HepG2 (cell line): ENCODE data around the gene TVP23A. TPM values are rescaled to one million over a fixed set of nuclear protein-coding genes. Genes with fewer than 3 reads are reported as not detected.

Experiments
- BHLHE40 ChIP-seq: IDR thresholded peaks from 2 replicates; pipeline ENCODE4 v1.6.1; 2011; ENCODE audit warnings: low read length, improper control_type of control experiment
- HOXA9 ChIP-seq: sonication (generic); formaldehyde crosslinking; IDR thresholded peaks from 2 replicates; pipeline ENCODE4 v1.8.1; 2022; ENCODE audit warnings: missing genetic modification reagents, mild to moderate bottlenecking, moderate library complexity, borderline replicate concordance
- IRX3 ChIP-seq: sonication (generic); formaldehyde crosslinking; IDR thresholded peaks from 2 replicates; pipeline ENCODE4 v1.8.1; 2023; ENCODE audit warnings: mild to moderate bottlenecking, low read depth, missing genetic modification reagents, borderline replicate concordance
- MED1 ChIP-seq: sonication (generic); formaldehyde crosslinking; IDR thresholded peaks from 2 replicates; pipeline ENCODE4 v1.4.0; 2020; ENCODE audit warnings: missing genetic modification reagents
- PHB2 ChIP-seq: fragments of 450-650 bp; IDR thresholded peaks from 2 replicates; pipeline ENCODE4 v1.6.1; 2018; ENCODE audit not compliant: partially characterized antibody
- PHF20 ChIP-seq: sonication (generic); formaldehyde crosslinking; IDR thresholded peaks from 2 replicates; pipeline ENCODE4 v1.5.0; 2020; ENCODE audit warnings: mild to moderate bottlenecking, missing genetic modification reagents
- PREB ChIP-seq: sonication (generic); formaldehyde crosslinking; IDR thresholded peaks from 2 replicates; pipeline ENCODE4 v1.4.0; 2020; ENCODE audit warnings: missing genetic modification reagents
- SNRNP70 ChIP-seq: fragments of 200-400 bp; formaldehyde crosslinking; IDR thresholded peaks from 2 replicates; pipeline ENCODE4 v1.6.1; 2017; ENCODE audit warnings: mild to moderate bottlenecking, low read depth, low read length, moderate library complexity
- ZNF235 ChIP-seq: sonication (generic); formaldehyde crosslinking; IDR thresholded peaks from 2 replicates; pipeline ENCODE4 v1.8.1; 2023; ENCODE audit warnings: mild to moderate bottlenecking, missing genetic modification reagents, borderline replicate concordance
- ZNF598 ChIP-seq: sonication (generic); formaldehyde crosslinking; IDR thresholded peaks from 2 replicates; pipeline ENCODE4 v1.5.1; 2020; ENCODE audit warnings: mild to moderate bottlenecking, missing genetic modification reagents, borderline replicate concordance
- ZNF776 ChIP-seq: sonication (generic); formaldehyde crosslinking; IDR thresholded peaks from 2 replicates; pipeline ENCODE4 v1.4.0; 2020; ENCODE audit warnings: mild to moderate bottlenecking, missing genetic modification reagents
- polyA plus RNA-seq, 8 experiments: library from polyadenylated mRNA; depleted of rRNA in 3 of 8; stranded (reverse) in 7 of 8; unstranded in 1 of 8; fragments of >200 nt; fragmentation: Illumina TruSeq in 4 of 8; extraction: Trizol in 4 of 8; gene quantifications; 2 replicates each; pipeline versions ENCODE4 v1.2.1 to v1.2.3, GENCODE V29; 2011 to 2016; ENCODE audit warnings: low read depth in 4 of 8, missing spikeins in 1 of 8, mixed read lengths in 1 of 8; ENCODE audit not compliant: insufficient read depth in 1 of 8
- total RNA-seq, 5 experiments: library from RNA; depleted of rRNA; stranded (reverse); fragments of >200 nt; fragmentation: Illumina TruSeq; extraction: Trizol; gene quantifications; 2 replicates each; pipeline ENCODE4 v1.2.3, GENCODE V29; 2016; ENCODE audit warnings: low read depth in 1 of 5
- TF ChIP-seq, protein P1 (sequence below): sonication (generic); formaldehyde crosslinking; IDR thresholded peaks from 2 replicates; pipeline ENCODE4 v1.4.0; 2020; ENCODE audit warnings: mild to moderate bottlenecking, missing genetic modification reagents
- TF ChIP-seq, protein P2 (sequence below): sonication (generic); formaldehyde crosslinking; IDR thresholded peaks from 2 replicates; pipeline ENCODE4 v1.8.0; 2022; ENCODE audit warnings: mild to moderate bottlenecking, missing genetic modification reagents, borderline replicate concordance
- TF ChIP-seq, protein P3 (sequence below): sonication (generic); formaldehyde crosslinking; IDR thresholded peaks from 2 replicates; pipeline ENCODE4 v1.5.0; 2020; ENCODE audit warnings: missing genetic modification reagents, mild to moderate bottlenecking, borderline replicate concordance

Gene TVP23A
- total and polyA plus RNA-seq, 2 of the 13 experiments (the other 11 are each of a cell fraction or from before 2014, with no cell fraction given), result not detected

DNA sequence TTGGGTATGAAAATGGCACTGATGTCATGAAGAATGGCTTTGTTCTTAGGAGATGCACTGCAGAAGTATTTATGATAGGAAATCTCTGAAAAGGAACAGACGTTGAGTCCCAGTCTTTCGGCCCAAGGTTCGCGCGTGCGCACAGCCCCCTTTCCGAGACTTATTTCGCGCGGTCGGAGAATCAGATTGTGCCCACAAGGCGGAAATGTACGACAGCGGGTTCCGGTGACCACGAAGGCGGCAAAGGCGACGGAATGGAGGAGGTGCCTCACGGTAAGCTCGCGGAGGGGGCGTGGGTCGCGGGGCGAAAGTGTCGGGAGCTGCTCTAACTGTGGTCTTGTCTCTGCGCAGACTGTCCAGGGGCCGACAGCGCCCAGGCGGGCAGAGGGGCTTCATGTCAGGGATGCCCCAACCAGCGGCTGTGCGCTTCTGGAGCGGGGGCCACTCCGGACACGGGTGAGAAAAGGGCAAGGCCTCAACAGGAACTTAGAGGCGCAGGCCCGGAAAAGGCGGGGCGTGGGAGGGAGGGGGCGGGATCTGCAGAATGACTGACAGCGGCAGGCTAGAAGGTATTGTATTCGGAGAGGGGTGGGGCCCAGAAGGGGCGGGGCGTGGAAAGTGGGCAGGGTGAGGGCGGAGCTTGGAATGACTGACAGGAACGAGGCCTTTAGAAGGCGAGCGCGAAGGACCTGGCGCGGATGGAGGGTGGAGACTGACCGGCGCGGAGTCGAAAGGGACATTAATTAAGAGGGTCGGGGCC, 74.8 kb downstream of the TVP23A start, which contains the start of gene NUBP1 (continued):
- TF ChIP-seq, protein P1, sequence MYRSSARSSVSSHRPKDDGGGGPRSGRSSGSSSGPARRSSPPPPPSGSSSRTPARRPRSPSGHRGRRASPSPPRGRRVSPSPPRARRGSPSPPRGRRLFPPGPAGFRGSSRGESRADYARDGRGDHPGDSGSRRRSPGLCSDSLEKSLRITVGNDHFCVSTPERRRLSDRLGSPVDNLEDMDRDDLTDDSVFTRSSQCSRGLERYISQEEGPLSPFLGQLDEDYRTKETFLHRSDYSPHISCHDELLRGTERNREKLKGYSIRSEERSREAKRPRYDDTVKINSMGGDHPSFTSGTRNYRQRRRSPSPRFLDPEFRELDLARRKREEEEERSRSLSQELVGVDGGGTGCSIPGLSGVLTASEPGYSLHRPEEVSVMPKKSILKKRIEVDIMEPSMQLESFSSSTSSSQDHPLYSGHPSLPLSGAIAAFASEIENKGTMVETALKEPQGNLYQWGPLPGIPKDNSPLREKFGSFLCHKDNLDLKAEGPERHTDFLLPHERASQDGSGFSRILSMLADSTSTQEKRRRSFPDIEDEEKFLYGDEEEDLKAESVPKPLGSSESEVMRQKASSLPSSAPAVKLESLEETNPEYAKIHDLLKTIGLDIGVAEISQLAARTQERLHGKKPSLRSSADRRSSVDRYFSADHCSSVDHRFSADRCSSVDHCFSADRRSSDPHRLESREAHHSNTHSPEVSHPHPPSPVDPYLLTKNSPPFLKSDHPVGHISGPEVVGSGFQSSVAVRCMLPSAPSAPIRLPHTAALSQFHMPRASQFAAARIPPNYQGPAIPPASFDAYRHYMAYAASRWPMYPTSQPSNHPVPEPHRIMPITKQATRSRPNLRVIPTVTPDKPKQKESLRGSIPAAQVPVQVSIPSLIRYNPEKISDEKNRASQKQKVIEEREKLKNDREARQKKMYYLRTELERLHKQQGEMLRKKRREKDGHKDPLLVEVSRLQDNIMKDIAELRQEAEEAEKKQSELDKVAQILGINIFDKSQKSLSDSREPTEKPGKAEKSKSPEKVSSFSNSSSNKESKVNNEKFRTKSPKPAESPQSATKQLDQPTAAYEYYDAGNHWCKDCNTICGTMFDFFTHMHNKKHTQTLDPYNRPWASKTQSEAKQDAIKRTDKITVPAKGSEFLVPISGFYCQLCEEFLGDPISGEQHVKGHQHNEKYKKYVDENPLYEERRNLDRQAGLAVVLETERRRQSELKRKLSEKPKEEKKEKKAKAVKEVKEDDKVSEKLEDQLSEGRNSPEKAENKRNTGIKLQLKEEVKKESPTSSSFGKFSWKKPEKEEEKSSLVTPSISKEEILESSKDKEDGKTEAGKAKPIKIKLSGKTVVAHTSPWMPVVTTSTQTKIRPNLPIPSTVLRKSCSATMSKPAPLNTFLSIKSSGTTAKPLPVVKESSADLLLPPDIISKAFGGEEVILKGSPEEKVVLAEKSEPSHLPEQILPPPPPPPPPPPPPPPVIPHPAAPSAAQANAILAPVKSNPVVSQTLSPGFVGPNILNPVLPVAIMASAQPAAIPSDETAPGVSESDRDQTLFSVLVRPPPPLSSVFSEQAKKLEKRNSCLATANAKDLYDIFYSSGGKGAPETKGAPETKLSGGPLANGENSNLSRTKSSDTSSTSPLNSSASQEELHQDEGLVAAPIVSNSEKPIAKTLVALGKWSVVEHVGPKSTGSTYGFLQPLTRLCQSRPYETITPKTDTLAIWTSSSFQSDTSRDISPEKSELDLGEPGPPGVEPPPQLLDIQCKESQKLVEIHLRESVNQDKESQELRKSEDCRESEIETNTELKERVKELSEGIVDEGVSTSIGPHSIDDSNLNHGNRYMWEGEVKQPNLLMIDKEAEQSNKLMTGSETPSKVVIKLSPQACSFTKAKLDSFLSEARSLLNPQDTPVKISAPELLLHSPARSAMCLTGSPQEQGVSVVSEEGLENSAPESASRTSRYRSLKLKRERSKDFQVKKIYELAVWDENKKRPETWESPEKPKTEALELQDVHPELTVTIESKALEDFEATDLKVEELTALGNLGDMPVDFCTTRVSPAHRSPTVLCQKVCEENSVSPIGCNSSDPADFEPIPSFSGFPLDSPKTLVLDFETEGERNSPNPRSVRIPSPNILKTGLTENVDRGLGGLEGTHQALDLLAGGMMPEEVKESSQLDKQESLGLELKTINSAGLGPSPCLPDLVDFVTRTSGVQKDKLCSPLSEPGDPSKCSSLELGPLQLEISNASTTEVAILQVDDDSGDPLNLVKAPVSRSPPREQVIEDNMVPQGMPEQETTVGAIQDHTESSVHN (CRISPR knock-in tag), result peak; percentile 99
- TF ChIP-seq, protein P2, sequence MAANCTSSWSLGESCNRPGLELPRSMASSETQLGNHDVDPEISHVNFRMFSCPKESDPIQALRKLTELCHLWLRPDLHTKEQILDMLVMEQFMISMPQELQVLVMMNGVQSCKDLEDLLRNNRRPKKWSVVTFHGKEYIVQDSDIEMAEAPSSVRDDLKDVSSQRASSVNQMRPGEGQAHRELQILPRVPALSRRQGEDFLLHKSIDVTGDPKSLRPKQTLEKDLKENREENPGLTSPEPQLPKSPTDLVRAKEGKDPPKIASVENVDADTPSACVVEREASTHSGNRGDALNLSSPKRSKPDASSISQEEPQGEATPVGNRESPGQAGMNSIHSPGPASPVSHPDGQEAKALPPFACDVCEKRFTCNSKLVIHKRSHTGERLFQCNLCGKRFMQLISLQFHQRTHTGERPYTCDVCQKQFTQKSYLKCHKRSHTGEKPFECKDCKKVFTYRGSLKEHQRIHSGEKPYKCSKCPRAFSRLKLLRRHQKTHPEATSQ (CRISPR knock-in tag), result peak; percentile 90; the same call in 1 of the 2 replicates
- TF ChIP-seq HOXA9 (peak; percentile 75), ZNF776 (CRISPR knock-in tag) (peak; percentile 92), PREB (CRISPR knock-in tag) (no peak; the same call in 1 of the 2 replicates), SNRNP70 (no peak), ZNF598 (CRISPR knock-in tag) (peak; percentile 95), MED1 (peak; percentile 57), ZNF235 (CRISPR knock-in tag) (peak; percentile 99), IRX3 (CRISPR knock-in tag) (peak; percentile 98), PHF20 (CRISPR knock-in tag) (peak; percentile 97), BHLHE40 (no peak), PHB2 (no peak)
- TF ChIP-seq, protein P3, sequence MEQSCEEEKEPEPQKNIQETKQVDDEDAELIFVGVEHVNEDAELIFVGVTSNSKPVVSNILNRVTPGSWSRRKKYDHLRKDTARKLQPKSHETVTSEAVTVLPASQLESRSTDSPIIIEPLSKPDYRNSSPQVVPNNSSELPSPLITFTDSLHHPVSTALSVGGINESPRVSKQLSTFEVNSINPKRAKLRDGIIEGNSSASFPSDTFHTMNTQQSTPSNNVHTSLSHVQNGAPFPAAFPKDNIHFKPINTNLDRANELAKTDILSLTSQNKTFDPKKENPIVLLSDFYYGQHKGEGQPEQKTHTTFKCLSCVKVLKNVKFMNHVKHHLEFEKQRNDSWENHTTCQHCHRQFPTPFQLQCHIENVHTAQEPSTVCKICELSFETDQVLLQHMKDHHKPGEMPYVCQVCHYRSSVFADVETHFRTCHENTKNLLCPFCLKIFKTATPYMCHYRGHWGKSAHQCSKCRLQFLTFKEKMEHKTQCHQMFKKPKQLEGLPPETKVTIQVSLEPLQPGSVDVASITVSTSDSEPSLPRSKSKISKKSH (CRISPR knock-in tag), result peak; percentile 100
